BJ (cell line): ENCODE data around the gene SPCS3. TPM values are rescaled to one million over a fixed set of nuclear protein-coding genes. Genes with fewer than 3 reads are reported as not detected.
A peak's percentile ranks its signal among the peaks of the same experiment; 100 is the strongest.
"Not testable (repeated sequence)": the region's sequence is repeated elsewhere in the genome, so short reads cannot be mapped to it uniquely, and the experiment has no call there.

Experiments
- CTCF ChIA-PET: fragments of 350-600 bp; formaldehyde crosslinking; extraction: SDS; loops from one replicate; lab custom pipeline; 2021; ENCODE audit warnings: antibody characterized with exemption, inconsistent platforms; lab: Yijun Ruan, JAX
- POLR2A ChIA-PET: fragments of 300-600 bp; sonication (Branson Sonifier 250); formaldehyde crosslinking; extraction: SDS; loops from one replicate; lab custom pipeline; 2021; ENCODE audit warnings: antibody characterized with exemption; lab: Charles Lee
- DNase-seq: peaks from one replicate; pipeline ENCODE4 v3.0.0-alpha.2; 2011; ENCODE audit warnings: low read depth
- H3K27me3 ChIP-seq: 2 replicates; pipeline ENCODE4 v1.6.0; 2011; ENCODE audit warnings: low read length; ENCODE audit not compliant: control insufficient read depth, insufficient read depth
- H3K36me3 ChIP-seq: 2 replicates; pipeline ENCODE4 v1.5.1; 2011; ENCODE audit warnings: low read length; ENCODE audit not compliant: control insufficient read depth, insufficient read depth
- H3K4me3 ChIP-seq: 2 replicates; pipeline ENCODE4 v1.5.1; 2011; ENCODE audit warnings: low read depth, mild to moderate bottlenecking, control low read depth, low read length
- CTCF ChIP-seq: IDR thresholded peaks from 2 replicates; pipeline ENCODE4 v1.5.1; 2011; ENCODE audit warnings: low read depth, mild to moderate bottlenecking, control low read depth, inconsistent platforms, low read length, moderate library complexity; ENCODE audit not compliant: insufficient read depth
- polyA plus RNA-seq: library from polyadenylated mRNA; depleted of rRNA; stranded (reverse); fragments of >200 nt; gene quantifications from 2 replicates; pipeline ENCODE4 v1.2.3, GENCODE V29; 2011

Gene SPCS3
- polyA plus RNA-seq, 1 experiment = 55.3 TPM

DNA sequence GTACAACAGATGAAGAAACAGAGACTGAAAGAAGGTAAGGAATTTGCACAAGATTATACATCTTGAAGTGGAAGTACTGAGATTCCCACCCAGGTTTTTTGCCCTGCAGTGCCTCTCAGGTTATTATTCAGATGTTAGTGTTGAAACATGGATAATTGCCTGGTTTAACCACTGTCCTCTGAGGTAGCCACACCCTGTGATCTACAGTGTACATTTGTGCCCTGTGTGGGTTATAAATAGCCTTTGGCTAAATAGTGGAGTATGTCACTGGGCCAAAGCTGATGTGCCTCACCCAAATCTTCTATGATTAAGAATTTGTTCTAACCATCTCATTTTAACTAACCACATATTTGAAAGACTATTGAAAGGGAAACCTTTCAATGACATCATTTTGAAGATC is 45.3 kb upstream of the SPCS3 start:
- no peak for DNase-seq
- H3K36me3 ChIP-seq = no peaks in the 10 kb centered on the region
- H3K4me3 ChIP-seq = no peak overlapping the region
- H3K27me3 ChIP-seq = no peaks in the 10 kb centered on the region
- ChIA-PET CTCF (interaction anchor here (1.4 to 1.5 kb wide), 2 partner anchors 66 to 123 kb away, joined by 3 to 4 read pairs; no protein-coding TSS in a partner anchor), POLR2A (no interaction called here)
- TF ChIP-seq CTCF = no peak

DNA sequence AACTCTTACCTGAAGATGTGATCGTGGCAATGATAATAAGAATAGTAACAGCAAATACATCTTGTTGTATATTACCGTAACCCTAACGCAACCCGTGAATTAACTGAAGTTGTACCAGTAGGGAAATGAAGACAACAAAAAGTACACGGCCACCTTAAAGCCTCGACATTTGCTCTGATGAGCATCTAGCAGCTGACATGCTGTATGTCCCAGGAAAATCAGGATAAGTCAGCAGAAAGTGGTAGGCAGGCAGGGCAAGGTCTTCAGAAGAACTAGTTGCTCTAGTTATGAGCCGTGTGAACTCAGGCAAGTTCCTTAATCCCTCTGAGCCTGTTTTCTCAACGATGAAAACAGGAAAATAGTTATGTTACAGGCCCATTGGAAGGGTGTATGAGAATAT is 43.1 kb upstream of the SPCS3 start:
- Histone ChIP-seq H3K4me3 (no peak overlapping the region), H3K36me3 (no peaks in the 10 kb centered on the region), H3K27me3 (no peaks in the 10 kb centered on the region)
- ChIA-PET CTCF (interaction anchor here (0.9 to 1.8 kb wide), 8 partner anchors 9 to 129 kb away, joined by 3 to 8 read pairs (median 4); partner anchors contain the start of gene SPATA4), POLR2A (no interaction called here)
- no peak for TF ChIP-seq CTCF
- DNase-seq = no peak

- ChIA-PET CTCF (interaction anchor here (0.5 to 1.8 kb wide), 11 partner anchors 9 to 128 kb away, joined by 3 to 8 read pairs (median 4); partner anchors contain the start of gene SPATA4), POLR2A (no interaction called here)
Measured at GRCh38 chr4:176277162-176277904, 42.4 kb upstream of the SPCS3 start.

DNA sequence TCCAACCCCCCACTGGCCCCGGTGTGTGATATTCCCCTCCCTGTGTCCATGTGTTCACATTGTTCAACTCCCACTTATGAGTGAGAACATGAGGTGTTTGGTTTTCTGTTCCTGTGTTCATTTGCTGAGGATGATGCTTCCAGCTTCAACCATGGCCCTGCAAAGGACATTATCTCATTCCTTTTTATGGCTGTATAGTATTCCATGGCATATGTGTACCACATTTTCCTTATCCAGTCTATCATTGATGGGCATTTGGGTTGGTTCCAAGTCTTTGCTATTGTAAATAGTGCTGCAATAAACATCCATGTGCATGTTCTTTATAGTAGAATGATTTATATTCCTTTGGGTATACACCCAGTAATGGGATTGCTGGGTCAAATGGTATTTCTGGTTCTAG is 40.2 kb upstream of the SPCS3 start:
- CTCF ChIA-PET = interaction anchor here (0.9 to 1.7 kb wide), 3 partner anchors 23 to 129 kb away, joined by 3 to 4 read pairs (median 3); no protein-coding TSS in a partner anchor
- POLR2A ChIA-PET, H3K36me3 ChIP-seq, H3K4me3 ChIP-seq, H3K27me3 ChIP-seq, DNase-seq: not testable (repeated sequence)

More at GRCh38 chr4:176277162-176277904, 42.4 kb upstream of the SPCS3 start:
- Histone ChIP-seq H3K4me3 (no peak overlapping the region), H3K36me3 (no peaks in the 10 kb centered on the region), H3K27me3 (no peaks in the 10 kb centered on the region)
- peak; percentile 75 for TF ChIP-seq CTCF
- no peak for DNase-seq

DNA sequence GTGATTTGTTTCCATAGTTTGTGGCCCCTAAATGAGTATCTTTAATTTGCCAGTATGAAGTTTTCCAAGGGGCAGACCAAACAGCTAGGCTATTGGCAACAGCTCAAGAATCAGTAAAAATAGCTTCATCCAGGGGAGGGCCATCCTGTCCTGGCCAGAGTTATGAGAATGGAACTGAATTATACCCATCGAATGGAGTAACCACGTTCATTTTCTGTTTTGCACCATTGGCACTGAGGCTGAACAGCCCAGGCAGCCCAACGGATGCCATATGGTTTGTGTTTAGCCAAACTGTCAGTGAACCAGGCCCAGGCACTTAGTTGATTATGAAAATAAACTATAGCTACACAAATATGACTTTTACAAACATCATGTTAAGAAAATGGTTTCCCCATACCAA is 33.0 kb upstream of the SPCS3 start:
- POLR2A ChIA-PET = no interaction called here
- CTCF ChIA-PET = interaction anchor here (1.2 kb wide), 1 partner anchor 9 kb away, joined by 8 read pairs; no protein-coding TSS in a partner anchor
- no peak for TF ChIP-seq CTCF
- Histone ChIP-seq H3K4me3 (no peak overlapping the region), H3K36me3 (no peaks in the 10 kb centered on the region), H3K27me3 (no peaks in the 10 kb centered on the region)
- DNase-seq = no peak
